Measurements from ENCODE around the gene CELF4.
"Not testable (repeated sequence)": the region's sequence is repeated elsewhere in the genome, so short reads cannot be mapped to it uniquely, and the experiment has no call there.

The CELF4 gene

DNA sequence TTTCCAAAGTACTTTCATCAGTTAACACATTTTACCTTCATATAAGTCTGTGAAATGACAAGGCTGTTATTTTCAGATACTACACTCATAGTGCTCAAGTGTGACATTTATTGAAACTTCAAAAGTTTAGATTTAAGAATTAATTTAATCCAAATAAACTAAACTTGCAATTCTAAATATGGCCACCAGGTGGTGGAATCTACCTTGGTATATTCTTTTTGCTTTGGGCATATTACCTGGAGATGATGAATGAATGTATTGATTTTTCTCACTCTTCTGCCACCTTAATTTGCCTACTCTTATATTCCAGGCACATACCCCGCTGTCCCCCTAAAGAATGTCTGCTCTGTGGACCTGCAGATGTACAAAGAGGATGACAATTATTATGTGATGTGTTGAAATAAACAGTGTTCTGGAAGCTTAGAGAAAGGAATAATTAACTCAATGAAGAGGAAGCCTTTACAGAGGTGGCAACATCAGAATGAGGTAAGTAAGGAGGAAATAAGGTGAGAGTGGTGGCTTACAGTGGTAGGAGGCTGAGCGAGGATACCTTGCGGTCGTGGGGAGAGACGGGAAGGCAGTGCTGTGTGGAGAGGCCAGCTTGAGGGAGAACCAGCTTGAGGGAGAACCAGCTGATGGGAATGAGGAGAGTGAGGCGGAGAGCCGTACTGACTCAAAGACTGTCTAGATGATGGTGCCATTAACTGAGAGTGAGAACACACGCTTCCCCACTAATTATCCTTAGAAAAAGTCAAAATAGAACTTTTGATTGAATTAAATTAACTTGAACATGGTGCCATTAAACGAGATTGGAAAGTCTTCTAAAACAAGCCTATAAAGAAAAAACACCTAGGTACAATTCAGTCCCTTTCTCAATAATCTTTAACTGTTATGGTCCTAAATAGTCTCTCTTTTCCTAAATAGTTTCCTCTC is 179.5 kb downstream of the CELF4 start:
- no peak for DNase-seq

- no peak for DNase-seq
These were observed 181.6 kb downstream of the CELF4 start for GRCh38 chr18:37383846-37384595.

- DNase-seq, result no peak
These were observed 182.4 kb downstream of the CELF4 start for GRCh38 chr18:37383036-37383785.

- DNase-seq, result no peak
These were observed 184.0 kb downstream of the CELF4 start for GRCh38 chr18:37381554-37381953.

GRCh38 chr18:37380546-37381110 is 185.0 kb downstream of the CELF4 start:
- DNase-seq, result no peak

- DNase-seq, result no peak
These were observed 187.1 kb downstream of the CELF4 start for GRCh38 chr18:37378336-37379010.

DNA sequence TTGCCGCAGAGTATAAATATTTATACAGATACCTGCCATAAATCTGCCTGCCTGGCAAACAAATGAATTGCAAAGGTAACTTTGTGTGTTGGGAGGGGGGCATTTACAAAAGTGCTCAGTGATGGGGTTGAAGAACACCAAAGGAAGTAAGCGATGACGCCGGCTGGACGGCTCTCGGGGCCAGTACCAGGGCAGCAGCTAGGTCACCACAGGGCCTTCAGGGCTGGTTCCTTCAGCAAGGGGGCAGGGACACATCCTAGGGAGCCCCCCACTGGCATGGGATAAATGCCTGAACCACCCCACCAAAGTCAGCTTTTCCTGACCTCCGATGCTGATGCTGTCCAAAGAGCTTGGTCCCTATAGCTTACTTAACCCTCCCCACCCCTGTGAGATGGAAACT is 190.4 kb downstream of the CELF4 start:
- no peak for DNase-seq

DNA sequence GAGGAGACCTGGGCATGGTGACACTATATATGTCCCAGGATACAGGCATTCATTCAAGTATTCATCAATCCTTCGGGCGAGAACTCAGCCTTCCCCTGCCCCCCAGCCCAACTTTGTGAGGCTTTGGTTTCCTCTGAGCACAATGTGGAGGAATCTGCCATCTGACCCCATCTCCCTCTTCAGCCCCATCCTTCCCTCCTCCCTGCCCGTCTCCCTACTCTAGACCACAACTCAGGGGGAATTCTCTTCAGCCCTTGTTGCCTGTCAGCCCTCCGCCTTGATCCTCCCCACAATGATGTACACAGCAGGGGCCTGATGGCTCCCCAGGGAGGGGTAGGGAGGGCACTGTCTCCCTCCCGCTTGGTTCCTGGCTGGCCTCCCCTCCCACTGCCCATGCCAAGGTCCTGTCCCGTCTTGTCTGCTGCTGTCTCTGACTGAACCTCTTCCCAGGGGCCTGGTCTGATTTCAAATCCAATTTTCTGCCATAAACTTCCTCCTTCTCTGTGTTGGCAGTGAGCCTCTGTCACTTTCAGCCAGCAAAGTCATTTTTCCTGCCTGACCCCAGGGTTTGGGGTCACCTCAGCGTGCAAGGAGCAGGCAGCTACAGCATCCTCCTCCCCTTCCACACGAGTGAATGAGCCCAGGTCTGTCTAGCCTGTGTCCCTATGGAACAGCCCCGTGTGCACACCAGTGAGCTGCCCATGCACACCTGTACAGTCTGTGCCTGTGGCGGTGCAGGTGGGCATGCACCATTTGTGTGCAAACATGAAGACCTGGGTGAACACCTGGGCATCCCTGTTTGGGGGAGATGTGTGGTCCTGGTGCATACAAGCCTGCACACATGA is 197.3 kb downstream of the CELF4 start:
- no peak for DNase-seq

DNA sequence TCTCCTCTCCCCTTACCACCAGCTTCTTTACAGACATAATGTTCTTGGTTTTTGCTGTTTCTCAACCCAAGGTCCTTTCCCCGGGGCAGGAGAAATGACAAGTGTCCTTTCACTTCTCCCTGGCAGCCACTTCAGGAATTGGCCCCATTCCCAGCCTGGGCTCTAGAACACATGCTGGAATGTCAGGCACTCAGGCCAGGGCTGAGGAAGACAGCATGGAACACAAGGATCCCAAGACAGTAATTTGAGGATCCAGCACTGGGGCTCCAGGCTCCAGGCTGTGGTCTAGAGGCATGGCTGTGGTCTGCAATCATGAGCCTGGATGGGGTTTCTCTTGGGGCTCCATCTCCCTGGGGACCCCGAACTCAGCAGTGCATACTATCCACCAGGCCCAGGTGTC is 201.4 kb downstream of the CELF4 start:
- no peak for DNase-seq

DNA sequence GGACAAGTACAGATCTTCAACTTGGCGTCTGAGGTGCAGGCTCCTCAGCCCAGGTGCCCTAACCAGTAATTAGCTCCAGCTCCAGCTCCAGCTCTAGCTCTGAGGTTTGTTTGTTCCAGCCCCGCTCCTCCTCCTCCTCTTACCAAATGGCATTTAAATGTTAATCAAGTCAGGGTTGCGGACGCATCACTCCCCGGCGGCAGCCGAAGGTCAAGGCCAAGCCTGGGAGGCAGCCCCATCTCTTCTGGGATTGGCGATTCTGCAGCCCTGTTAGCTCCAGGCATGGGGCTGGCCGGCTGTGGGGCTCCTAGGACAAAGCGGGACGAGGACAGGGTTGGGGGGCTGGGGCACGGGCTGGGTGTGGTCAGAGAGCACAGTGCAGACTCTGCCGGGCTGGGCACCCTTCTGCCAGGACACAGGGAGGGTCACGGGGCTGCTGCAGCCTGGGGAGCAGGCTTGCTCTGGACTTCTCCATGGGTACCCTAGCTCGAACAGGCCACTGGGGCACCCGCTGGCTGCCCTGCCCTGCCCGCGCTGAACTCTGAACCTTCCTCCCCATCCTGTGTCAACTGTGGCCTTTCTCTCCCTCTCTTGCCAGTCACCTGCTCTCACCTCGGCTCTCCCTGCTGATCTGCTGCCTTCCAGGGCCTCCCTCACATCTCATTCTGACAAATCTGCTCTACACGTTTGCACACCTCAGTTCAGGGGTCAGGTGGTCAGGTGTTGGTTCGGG is 203.3 kb downstream of the CELF4 start:
- DNase-seq, result no peak

DNA sequence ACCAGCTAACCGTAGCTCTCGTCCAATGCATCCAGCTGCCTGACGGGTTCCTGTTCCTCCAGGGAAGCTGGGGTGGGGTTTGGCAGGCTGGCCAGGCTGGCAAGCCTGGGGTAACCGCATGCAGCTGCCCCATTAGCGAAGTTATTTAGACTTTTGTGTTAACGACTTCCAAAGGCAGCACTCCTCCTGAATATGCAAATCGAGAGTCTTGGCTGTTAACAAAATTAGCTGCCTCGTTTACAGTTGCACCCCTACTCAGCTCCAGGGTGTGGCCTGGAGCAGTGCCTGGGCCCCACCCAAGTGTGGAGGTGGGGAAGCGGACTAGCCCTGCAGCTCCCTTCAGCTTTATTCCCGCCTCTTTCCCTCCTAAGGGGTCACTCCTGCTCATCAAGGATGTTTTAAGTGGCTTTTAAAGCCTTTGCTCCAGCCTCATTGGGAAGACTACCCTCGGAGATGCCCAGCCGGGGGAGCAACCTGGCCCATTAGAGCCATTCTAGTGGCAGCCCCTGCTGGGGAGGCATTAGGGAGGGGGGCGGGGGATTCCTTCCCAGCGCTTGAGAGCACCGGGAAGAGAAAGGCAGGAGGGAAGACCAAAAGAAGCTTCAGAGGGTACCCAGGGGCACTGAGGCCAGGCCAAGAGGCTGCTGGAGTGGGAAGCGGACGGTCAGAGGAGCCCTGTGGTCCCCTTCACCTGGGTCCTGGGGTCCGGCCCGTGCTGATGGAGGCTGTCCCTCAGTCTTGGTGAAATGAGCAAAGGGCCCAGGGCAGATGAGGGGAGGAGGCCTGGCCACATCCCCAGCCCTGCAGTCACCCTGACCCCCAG is 204.1 kb downstream of the CELF4 start:
- DNase-seq, result no peak

DNA sequence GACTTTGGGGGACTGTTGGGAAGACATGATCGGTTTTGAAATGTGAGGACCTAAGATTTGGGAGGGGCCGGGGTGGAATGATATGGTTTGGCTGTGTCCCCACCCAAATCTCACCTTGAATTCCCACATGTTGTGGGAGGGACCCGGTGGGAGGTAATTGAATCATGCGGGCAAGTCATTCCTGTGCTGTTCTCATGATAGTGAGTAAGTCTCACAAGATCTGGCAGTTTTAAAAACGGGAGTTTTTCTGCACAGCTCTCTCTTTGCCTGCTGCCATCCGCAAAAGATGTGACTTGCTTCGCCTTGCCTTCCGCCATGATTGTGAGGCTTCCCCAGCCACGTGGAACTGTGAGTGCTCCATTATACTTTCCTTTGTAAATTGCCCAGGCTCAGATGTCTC is 207.5 kb downstream of the CELF4 start:
- DNase-seq, result not testable (repeated sequence)

DNA sequence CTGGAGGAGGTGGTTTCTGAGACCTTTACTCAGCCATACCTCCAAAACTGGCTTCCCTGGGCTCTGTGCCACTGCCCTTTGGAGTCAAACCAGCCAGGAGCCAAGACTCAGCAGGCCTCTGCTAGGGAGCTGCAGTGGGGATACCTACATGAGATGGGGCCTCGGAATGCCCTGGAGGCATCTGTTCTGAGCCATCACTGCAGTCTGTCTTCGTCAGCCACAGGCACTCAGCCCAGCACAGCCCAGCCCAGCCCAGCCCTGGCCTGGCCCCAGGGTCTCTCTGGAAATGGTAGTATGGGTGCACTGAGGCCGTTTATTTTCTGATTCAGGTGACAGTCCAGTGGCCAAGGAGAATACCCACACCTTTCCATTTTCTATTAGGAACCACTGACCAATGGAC is 209.8 kb downstream of the CELF4 start:
- no peak for DNase-seq

- no peak for DNase-seq
These were observed 214.5 kb downstream of the CELF4 start for GRCh38 chr18:37351110-37351509.

DNA sequence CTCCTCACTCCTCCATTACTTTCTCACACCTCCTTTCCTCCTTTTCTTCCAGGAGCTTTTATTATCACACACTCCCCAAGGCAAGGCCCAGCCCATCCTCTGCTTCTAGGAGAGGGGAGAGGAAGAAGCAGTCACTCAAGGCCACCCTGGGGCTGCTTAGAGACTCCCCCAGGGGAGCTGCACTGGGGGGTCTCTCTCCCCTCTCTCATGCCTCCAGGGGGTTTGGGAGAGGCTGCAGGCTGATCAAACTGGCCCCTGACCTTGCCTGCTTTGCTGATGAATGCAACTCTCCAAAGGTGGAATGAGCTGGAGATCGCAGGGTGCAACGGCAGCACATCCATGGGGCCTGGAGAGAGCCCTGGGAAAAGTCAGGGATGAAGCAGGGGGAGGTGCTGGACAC is 216.9 kb downstream of the CELF4 start:
- no peak for DNase-seq

DNA sequence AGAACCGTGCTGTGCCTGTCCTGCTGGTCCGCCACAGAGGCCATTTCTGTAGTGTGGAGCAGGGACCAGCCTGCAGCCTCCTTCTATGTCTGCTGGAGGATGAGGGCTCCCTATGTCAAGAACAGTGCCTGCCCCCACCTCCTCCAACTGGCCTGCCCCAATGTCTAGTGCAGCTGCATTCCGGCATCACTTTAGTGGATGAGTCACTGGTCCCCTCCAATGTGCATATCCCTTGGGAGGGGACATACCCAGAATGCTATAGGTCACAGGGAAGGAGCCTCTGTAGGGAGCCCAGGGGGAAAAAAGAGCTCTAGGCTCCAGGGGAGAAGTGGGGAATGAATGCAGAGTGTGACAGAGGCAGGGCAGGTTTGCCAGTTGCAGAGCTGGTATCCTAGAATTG is 219.6 kb downstream of the CELF4 start:
- DNase-seq, result no peak

DNA sequence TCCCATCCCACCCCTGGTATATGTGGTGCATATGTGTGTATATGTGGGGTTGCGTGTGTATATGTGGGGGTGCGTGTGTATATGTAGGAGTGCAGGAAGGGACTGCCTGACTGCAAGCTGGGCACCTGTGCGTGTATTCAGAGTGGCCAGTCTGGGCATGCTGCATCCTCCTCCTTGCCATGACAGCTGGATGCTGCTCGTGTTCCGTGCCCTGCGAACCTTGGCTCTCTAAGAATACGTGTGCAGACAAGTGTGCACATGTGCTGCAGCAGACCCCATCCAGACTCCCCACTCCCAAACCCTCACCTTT is 222.1 kb downstream of the CELF4 start:
- DNase-seq, result no peak

DNA sequence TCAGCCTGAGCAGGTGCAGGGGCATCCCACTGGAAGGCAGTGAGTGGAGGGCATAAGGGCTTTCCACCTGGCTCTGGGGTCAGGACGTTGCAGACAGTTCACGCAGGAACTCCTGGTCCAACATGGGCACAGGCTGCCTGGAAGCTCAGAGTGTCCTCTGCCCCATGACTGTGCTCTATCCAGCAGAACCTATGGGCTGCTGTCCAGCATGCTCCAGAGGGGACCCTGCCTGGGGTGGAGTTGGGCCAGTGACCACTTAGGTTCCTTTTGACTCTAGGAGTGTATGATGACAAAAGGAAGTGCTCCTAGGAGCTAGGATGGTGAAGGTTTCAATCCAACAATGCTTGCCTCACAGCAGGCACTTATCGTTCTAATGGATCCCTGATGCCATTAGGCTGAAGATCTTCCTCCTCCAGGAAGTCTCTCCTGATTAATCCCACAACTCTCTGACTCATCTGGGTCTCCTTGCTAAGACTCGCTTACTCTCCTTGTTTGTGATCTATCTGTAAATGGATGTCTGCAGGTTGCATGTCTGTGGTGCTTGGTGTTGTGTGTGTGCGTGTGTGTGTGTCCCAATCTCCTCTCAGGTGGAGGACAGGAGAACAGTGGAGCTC is 224.0 kb downstream of the CELF4 start:
- no peak for DNase-seq

GRCh38 chr18:37341016-37341415 is 224.6 kb downstream of the CELF4 start:
- no peak for DNase-seq

Measured in effector CD4-positive, alpha-beta T cell (primary cell).